COLO668 (cell line): ENCODE results near the gene SLC1A7.

Source experiments
- DNase-seq: peaks from one replicate; lab custom pipeline; 2025; ENCODE audit not compliant: unreplicated experiment; lab: John Stamatoyannopoulos, UW

The SLC1A7 gene

GRCh38 chr1:53091841-53092645, 50.4 kb downstream of the SLC1A7 start:
- no peak for DNase-seq

- no peak for DNase-seq
These were observed 52.0 kb downstream of the SLC1A7 start for GRCh38 chr1:53090227-53091147.

- no peak for DNase-seq
These were observed 52.8 kb downstream of the SLC1A7 start for GRCh38 chr1:53089478-53090226.

DNA sequence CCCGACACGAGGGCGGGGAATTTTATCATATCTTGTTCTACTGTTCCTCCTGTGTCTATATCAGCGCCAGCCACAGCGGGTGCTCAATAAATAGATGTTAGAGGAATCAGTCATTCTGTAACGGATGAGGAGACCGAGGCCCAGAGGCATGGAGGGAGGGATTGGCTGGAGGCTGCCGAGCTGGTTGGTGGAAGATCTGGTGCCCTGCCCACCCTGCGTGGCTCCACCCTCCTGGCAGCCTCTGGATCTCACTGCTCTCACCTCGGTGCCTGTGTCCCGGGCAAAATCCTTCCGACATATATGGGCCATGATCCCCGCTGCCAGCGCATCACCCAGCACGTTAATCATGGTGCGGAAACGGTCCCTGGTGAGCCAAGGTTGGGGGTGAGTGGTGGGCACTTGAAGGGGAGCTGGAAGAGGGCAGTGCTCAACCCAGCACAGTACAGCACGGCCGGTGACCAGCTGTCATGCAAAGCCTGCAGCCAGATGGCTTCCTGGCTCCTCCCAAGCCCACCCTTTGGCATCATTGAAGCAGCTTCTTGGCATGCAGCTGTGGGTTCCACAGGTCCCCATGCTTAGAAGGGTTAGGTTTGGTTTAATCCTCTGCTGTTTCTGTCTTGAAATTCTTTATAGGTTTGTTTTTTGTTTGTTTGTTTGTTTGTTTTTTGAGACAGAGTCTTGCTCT, 53.7 kb downstream of the SLC1A7 start:
- DNase-seq: no peak

GRCh38 chr1:53087332-53088285, 54.8 kb downstream of the SLC1A7 start:
- no peak for DNase-seq

GRCh38 chr1:53086491-53087070, 55.9 kb downstream of the SLC1A7 start:
- no peak for DNase-seq

- no peak for DNase-seq
These were observed 57.0 kb downstream of the SLC1A7 start for GRCh38 chr1:53085405-53085804.

- no peak for DNase-seq
These were observed 57.9 kb downstream of the SLC1A7 start for GRCh38 chr1:53084589-53084971.

GRCh38 chr1:53083636-53084588, 58.5 kb downstream of the SLC1A7 start:
- DNase-seq: no peak

- no peak for DNase-seq
These were observed 59.5 kb downstream of the SLC1A7 start for GRCh38 chr1:53082826-53083455.

DNA sequence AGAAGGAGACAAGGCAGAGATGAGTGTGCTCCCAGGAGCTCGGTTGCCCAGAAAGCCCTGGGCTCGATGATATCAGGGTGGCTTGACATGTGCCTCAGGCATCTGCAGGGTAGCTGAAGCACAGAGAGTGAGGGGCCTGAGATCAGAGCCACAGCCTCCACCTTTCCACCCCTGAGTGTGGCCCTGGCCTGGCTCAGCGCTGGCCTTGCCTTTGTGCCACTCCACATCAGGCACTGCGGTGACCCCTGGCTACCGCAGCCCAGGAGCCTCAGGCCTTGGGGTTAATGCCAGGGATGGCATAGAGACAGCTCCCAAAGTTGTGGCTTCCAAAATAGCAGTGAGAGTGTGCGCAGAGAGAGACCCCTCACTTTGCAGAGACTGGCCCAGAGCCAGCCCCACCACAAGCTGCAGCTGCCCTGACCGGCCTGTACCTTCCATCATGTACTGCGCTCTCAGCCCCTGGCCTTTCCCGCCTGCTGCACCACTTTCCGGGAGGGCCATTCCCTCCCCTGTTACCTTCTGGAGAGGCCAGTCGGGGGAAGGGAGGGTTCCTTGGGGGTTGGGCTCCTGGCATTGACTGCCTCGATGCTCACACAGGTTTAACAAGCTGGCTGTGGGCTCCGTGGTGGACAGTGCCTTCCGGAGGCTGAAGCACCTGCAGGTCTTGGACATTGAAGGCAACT, 60.9 kb downstream of the SLC1A7 start:
- no peak for DNase-seq

DNA sequence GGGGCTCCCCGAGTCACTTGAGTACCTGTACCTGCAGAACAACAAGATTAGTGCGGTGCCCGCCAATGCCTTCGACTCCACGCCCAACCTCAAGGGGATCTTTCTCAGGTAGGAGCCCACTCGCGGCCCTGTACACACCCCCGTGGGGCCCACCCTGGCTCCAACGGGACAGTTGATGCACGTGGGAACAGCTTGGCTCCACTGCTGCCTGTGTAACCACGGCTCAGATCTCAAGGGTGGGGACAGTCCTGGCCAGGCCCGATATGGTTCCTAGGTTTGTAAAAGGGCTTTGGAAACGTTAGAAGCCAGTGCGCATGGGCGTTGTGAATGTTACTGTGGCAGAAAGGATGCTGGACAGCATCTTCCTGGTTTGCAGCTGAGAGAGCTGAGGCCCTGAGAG, 61.7 kb downstream of the SLC1A7 start:
- DNase-seq: no peak

DNA sequence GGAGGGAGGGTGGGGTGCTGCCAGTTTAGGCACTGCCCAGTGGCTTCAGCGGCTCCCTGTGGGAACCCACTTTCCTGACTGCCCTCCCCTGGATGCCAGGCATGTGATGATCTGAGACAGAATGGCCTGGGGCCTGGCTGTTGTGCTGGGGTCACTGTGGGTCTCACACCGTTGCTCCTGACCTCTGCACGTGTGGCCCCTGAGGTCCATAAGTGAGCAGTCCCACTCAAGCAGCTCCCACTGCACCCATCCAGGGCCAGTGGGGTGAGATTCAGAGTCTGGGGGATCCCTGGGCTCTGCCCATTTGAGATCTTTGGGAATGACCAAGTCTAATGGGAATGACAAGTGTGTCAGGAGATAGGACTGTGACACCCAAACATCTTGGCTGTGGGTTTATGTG, 62.4 kb downstream of the SLC1A7 start:
- no peak for DNase-seq

- no peak for DNase-seq
These were observed 63.2 kb downstream of the SLC1A7 start for GRCh38 chr1:53079251-53079650.

- no peak for DNase-seq
These were observed 63.9 kb downstream of the SLC1A7 start for GRCh38 chr1:53078333-53079101.

- no peak for DNase-seq
These were observed 64.9 kb downstream of the SLC1A7 start for GRCh38 chr1:53077599-53077965.
